HG03520 (cell line): Measurements from ENCODE around the gene RNF223.
"Not testable (repeated sequence)": the region's sequence is repeated elsewhere in the genome, so short reads cannot be mapped to it uniquely, and the experiment has no call there.

ENCODE experiments used
- ATAC-seq: cut with Tn5 transposase; IDR thresholded peaks from one replicate; pipeline ENCODE4 v1.9.1; 2021; ENCODE audit warnings: mild to moderate bottlenecking, moderate library complexity; ENCODE audit not compliant: unreplicated experiment

The RNF223 gene

DNA sequence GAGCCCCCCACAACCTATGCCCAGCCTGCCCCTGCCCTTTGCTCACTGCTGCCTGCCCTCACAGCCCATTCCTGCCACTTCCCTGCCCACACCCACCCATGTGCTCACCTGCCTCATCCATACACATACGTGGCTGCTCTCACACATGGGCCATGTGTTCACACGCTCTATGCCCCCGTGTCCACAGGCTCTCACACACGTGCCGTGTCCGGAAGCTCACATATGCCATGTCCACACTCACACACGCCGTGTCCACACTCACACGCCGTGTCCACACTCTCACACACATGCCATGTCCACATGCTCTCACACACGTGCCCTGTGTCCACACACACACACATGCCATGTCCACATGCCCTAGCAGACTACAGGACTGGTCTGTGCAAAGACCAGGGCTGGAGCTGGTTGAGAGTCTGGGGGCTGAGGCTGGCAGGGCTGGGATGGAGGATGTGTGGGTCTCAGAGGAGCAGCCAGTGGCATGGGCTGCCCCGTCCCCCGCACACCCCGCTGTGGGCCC, 583 bp upstream of the RNF223 start:
- ATAC-seq = no peak

GRCh38 chr1:1072849-1073742, 1.0 kb downstream of the RNF223 start:
- ATAC-seq = no peak

- ATAC-seq = no peak
Measured at GRCh38 chr1:1072299-1072848, 1.7 kb downstream of the RNF223 start.

DNA sequence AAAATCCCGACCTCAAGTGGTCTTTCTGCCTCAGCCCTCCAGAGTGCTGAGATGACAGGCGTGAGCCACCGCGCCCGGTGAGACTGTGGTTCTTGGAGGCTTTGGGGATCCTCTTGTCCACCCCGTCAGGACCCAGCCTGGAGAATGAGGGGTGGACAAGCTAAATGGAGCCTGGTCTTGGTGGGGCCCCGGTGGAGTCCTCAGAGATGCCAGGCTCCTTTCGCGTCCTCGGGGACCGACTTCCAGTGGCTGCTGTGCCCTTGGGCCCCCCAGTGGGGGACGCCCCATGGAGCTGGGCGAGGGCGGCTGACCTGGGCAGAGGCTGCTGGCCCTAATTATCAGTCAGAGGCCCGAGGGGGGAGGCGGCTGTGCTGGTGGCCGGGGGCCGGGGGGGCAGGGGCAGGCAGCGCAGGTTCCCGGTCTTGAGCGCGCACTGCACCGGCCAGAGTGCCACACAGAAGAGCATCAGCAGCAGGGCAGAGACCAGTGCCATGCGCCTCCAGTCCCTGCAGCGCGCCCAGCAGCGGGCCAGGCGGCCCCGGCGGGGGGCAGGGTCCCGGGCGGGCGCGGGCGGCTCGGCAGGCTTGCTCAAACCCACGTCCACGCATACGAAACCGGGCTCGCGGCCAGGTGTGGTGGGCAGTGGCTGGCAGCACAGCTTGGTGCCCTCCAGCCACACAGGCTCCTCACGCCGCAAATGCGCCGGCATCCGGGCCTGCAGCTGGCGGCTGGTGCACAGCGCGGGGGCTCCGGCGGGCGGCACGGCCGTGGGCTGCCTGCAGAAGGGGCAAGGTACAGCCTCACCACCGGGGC, 2.4 kb downstream of the RNF223 start:
- no peak for ATAC-seq

DNA sequence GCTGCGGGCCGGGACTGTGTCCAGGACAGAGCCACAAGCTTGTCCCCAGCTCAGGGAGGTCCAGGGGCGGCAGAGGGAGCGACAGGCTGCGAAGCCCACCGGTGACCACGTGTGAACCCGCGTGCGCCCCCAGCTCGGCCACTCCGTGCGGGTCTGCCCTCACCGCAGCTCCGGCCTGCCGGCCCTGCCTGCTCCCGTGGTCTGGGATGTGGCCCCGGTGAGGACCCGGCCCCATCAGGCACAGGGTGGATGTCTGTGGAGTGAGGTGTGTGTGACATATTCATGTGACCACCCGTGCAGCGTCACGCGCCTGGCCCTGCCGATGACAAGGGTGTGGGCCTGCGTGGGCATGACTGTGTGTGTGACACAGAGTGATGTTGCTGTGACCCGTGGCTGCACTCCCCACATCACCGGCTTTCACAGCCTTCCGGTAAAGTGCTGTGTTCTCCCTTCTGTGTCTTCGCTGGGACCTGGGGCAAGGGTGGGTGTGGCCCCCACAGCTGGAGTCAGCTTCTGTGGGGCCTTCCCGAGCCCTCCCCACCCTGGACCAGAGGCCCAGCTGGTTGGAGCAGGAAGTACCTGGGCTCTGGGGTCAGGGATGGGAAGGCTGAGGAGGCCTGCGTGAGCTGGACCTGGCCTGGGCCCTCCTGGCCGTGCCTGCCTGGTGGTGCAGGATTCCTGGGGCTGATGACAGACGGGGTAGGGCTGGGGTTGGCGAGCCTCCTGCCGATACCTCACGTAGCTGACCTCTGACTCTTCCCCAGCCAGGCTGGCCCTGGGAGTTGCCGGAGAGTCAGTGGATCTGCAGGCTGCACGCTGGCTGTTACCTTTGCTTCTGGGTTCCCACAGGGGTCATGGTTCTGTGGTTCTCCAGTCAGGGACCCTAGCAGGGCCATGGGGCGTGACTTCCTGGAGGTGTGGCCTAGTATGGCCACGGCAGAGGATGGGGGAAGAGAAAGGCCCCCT, 4.1 kb downstream of the RNF223 start:
- no peak for ATAC-seq

- ATAC-seq = peak; percentile 41
Measured at GRCh38 chr1:1069056-1069710, 4.9 kb downstream of the RNF223 start.

GRCh38 chr1:1068517-1069055, 5.5 kb downstream of the RNF223 start:
- ATAC-seq = no peak

- ATAC-seq = no peak
Measured at GRCh38 chr1:1067860-1068516, 6.1 kb downstream of the RNF223 start.

DNA sequence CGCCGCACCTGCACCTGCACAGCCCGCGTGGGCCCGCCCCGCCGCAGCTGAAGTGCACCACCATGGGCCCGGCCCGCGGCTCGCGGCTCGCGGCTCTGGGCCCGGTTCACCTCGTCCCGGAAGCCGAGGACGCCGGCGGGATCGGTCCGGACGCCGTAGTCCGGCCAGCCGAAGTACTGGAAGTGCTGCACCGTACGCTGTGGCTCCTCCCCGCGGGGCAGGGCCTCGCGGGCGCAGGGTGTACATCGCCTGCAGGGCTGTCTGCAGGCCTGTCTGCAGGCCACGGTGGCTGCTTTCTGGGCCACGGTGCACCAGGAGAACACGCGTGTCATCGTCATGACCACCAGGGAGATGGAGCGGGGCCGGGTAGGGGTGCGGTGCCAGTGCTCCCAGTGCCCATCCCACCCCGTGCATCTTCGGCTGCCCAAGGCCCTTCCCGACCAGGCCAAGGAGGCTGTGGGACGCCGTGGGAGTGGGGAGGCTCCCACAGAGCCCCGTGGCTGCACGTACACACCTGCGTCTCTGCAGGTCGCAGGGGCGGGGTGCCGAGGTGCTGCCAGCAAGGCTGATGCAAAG, 6.7 kb downstream of the RNF223 start:
- ATAC-seq = no peak

DNA sequence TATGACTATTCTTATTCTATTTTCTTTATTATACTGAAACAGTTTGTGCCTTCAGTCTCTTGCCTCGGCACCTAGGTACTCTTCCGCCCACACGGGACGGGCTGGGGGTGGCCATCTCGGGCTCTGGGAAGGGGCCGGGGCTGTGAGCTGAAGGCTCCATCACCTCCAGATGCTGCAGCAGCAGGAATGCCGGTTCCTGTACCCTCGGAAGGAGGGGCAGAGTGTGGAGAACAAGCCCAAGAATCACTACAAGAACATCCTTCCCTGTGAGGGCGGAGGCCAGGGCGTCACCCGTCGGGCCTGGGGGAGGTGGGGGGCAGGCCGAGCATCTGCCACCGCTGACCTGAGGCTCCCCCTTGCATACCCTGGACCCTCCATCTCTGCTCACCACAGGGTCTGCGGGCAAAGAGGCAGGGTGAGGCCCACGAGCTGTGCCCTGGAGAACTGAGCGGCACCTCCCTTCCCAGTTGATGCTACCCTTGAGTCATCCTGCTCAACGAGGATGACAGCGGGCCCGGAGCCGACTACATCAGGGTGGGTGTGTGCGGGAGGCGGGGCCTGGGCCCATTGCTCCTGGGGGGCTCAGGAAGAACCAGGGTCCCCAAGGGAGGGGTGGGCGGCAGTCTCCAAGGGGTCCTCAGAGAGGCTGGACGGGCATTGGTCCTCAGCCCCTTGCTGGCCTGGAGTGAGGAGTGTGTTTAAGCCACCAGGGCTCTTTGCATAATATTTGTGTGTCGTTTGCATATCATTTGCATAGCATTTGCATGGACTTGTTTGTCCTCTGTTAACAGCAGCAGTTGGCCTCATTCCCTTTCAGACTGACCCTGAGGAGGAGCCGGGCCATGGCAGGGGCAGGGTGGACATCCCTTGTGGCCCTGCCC, 7.5 kb downstream of the RNF223 start:
- no peak for ATAC-seq

DNA sequence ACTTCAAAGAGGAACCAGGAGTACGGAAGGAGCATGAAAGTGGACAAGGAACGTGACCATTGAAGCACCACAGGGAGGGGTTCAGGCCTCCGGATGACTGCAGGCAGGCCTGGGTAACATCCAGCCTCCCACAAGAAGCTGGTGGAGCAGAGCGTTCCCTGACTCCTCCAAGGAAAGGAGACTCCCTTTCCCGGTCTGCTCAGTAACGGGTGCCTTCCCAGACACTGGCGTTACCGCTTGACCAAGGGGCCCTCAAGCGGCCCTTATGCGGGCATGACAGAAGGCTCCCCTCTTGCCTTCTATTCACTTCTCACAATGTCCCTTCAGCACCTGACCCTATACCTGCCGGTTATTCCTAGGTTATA, 8.2 kb downstream of the RNF223 start:
- ATAC-seq = not testable (repeated sequence)

GRCh38 chr1:1065265-1065939, 8.7 kb downstream of the RNF223 start:
- ATAC-seq = no peak

GRCh38 chr1:1063945-1064831, 9.9 kb downstream of the RNF223 start:
- peak; percentile 44 for ATAC-seq

DNA sequence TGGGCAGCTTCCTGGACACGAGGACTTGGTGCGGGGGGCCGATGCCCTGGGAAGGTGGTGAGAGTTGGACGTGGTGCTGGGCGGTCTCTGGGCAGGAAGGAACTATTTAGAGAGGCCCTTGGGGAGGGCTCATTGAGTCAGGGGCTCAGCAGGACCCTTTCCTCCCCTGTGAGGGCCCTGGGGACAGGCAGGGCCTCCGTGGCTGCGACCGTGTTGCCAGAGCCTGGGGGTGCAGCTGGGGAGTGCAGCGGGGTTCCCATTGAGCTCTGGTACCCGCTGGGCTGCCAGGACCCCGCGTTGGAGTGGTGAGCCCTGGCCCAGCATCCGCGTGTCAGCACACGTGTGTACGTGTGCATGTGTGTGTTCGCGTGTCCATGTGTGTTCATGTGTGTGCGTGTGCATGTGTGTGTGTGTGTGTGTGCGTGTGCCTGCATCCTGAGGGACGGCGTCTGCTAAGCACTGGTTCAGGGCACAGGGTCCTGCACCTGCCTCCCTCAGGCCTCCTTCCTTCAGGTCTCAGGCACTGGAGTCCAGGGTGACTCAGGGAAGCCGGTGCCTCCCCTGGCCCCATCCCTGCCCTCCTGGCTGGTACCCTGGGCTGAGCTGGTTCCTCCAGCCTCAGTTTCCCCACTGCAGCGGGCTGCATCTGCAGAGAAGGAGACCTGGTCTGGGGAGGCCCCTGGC, 10.7 kb downstream of the RNF223 start:
- ATAC-seq = no peak

- ATAC-seq = no peak
Measured at GRCh38 chr1:1062348-1063163, 11.6 kb downstream of the RNF223 start.
